Measurements from ENCODE around the gene TFF3. TPM values are rescaled to one million over a fixed set of nuclear protein-coding genes. Genes with fewer than 3 reads are reported as not detected.

Gene TFF3
- total and polyA plus RNA-seq, 10 of the 15 experiments (the other 5 are each of a cell fraction or from before 2014, with no cell fraction given): not detected

DNA sequence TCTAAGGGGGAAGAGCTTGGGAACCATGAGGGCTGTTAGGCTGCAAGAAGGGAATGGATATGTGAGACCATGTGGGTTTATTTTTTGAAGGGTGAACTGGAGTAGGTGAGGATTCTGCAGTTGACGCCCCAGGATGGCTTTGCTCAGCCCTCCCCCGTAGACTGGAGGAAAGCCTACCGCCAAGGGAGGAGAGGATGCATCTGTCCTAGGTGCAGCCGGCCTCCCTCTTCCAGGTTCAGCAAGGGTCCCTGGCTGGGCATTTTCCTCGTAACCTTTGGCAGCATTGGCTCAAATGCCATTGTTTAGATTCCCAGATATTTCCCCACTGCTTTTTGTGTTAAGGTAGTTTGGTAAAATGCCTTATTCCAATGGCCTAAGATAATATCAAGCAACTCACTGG lies 16.6 kb downstream of the TFF3 start:
- BruUV-seq (replicated peaks): no TSS peak
- no peaks in the 10 kb centered on the region for H4K20me1 ChIP-seq (ENCODE audit: control insufficient read depth, insufficient read depth)
- in situ Hi-C loops (cut with MboI): no loop called here
- no peaks in the 10 kb centered on the region for H3K36me3 ChIP-seq (ENCODE audit: control insufficient read depth in 2 of 2, insufficient read depth in 2 of 2, low read length in 1 of 2)
- no peak overlapping the region for H2AFZ ChIP-seq (ENCODE audit: control insufficient read depth, low read depth, low read length)
- no peak overlapping the region for H3K4me3 ChIP-seq
- DNase-seq (ENCODE audit: low read depth, low spot score) (no peak), FAIRE-seq (no peak), ATAC-seq (no peak)
- ChIA-PET POLR2A (interaction anchor here (0.6 kb wide), 1 partner anchor 23 kb away, joined by 3 read pairs; no protein-coding TSS in a partner anchor), CTCF (interaction anchor here (0.7 kb wide), 1 partner anchor 153 kb away, joined by 3 read pairs; no protein-coding TSS in a partner anchor), SMC1A (ENCODE audit: uncharacterized antibody, unreplicated experiment) (interaction anchor here (1.0 kb wide), 1 partner anchor 46 kb away, joined by 3 read pairs; no protein-coding TSS in a partner anchor), RAD21 (ENCODE audit: unreplicated experiment) (interaction anchor here (1.7 kb wide), 1 partner anchor 13 kb away, joined by 5 read pairs; no protein-coding TSS in a partner anchor)
- H3K79me2 ChIP-seq (ENCODE audit: control insufficient read depth, insufficient read depth, low read length): no peaks in the 10 kb centered on the region
- intact Hi-C loops (cut with micrococcal nuclease; ENCODE audit: unreplicated experiment): no loop called here
- no peak overlapping the region for H3K27ac ChIP-seq (ENCODE audit: control insufficient read depth, insufficient read depth)
- no peaks in the 10 kb centered on the region for H3K4me1 ChIP-seq (ENCODE audit: control insufficient read depth, insufficient read depth, low read length)
- 78% methylated on average over 5 of the region's 5 CpGs for WGBS (ENCODE audit: insufficient coverage, insufficient replicate concordance, low lambda C conversion rate, missing lambda C conversion rate)
- no peaks in the 10 kb centered on the region for H3K9me3 ChIP-seq (replicated peaks; ENCODE audit: control insufficient read depth, insufficient read depth, low read length)
- no peak overlapping the region for H3K9ac ChIP-seq (ENCODE audit: control insufficient read depth, insufficient read depth, low read length)
- no peaks in the 10 kb centered on the region; a peak in 1 of 4 replicates for H3K27me3 ChIP-seq (replicated peaks in 1 of 2; ENCODE audit: control insufficient read depth in 2 of 2, insufficient read depth in 2 of 2, low read length in 1 of 2)
- H3K4me2 ChIP-seq (ENCODE audit: control insufficient read depth, insufficient read depth): no peak overlapping the region
- TF ChIP-seq, protein P1, sequence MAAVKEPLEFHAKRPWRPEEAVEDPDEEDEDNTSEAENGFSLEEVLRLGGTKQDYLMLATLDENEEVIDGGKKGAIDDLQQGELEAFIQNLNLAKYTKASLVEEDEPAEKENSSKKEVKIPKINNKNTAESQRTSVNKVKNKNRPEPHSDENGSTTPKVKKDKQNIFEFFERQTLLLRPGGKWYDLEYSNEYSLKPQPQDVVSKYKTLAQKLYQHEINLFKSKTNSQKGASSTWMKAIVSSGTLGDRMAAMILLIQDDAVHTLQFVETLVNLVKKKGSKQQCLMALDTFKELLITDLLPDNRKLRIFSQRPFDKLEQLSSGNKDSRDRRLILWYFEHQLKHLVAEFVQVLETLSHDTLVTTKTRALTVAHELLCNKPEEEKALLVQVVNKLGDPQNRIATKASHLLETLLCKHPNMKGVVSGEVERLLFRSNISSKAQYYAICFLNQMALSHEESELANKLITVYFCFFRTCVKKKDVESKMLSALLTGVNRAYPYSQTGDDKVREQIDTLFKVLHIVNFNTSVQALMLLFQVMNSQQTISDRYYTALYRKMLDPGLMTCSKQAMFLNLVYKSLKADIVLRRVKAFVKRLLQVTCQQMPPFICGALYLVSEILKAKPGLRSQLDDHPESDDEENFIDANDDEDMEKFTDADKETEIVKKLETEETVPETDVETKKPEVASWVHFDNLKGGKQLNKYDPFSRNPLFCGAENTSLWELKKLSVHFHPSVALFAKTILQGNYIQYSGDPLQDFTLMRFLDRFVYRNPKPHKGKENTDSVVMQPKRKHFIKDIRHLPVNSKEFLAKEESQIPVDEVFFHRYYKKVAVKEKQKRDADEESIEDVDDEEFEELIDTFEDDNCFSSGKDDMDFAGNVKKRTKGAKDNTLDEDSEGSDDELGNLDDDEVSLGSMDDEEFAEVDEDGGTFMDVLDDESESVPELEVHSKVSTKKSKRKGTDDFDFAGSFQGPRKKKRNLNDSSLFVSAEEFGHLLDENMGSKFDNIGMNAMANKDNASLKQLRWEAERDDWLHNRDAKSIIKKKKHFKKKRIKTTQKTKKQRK (IDR thresholded peaks at IDR 0.05; ENCODE audit: low read depth, low read length): no peak

DNA sequence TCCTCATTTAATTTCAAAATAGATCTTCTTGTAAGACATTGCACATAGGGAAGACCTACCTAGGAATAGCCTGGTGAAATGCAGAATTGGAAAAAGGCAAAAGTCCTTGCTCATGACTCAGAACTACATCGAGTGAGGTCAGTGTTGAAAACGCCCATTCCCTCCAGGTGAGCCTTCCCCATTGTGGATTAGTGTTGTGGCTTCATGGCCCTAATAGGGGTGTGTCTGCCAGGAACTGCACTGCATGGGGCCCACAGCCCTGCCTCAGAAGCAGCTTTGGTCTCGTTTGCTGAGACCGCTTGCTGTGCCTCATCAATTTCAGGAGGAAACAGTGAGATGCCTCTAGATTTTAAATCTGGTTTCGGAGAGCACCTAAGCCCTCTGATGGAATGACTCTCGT lies 17.0 kb downstream of the TFF3 start:
- DNase-seq (ENCODE audit: low read depth, low spot score) (no peak), ATAC-seq (no peak; the same call in 2 of the 3 replicates), FAIRE-seq (no peak)
- Histone ChIP-seq H3K4me1 (ENCODE audit: control insufficient read depth, insufficient read depth, low read length) (no peaks in the 10 kb centered on the region), H3K9ac (ENCODE audit: control insufficient read depth, insufficient read depth, low read length) (no peak overlapping the region), H3K27ac (ENCODE audit: control insufficient read depth, insufficient read depth) (no peak overlapping the region), H4K20me1 (ENCODE audit: control insufficient read depth, insufficient read depth) (no peaks in the 10 kb centered on the region), H3K27me3 (replicated peaks in 1 of 2; ENCODE audit: control insufficient read depth in 2 of 2, insufficient read depth in 2 of 2, low read length in 1 of 2) (no peaks in the 10 kb centered on the region; a peak in 1 of 4 replicates), H3K79me2 (ENCODE audit: control insufficient read depth, insufficient read depth, low read length) (no peaks in the 10 kb centered on the region), H3K36me3 (ENCODE audit: control insufficient read depth in 2 of 2, insufficient read depth in 2 of 2, low read length in 1 of 2) (no peaks in the 10 kb centered on the region), H3K4me2 (ENCODE audit: control insufficient read depth, insufficient read depth) (no peak overlapping the region), H3K4me3 (no peak overlapping the region), H2AFZ (ENCODE audit: control insufficient read depth, low read depth, low read length) (no peak overlapping the region), H3K9me3 (replicated peaks; ENCODE audit: control insufficient read depth, insufficient read depth, low read length) (no peaks in the 10 kb centered on the region; the same call in 2 of the 3 replicates)
- POLR2A ChIA-PET: interaction anchor here (0.6 kb wide), 1 partner anchor 22 kb away, joined by 3 read pairs; no protein-coding TSS in a partner anchor
- SMC1A ChIA-PET (ENCODE audit: uncharacterized antibody, unreplicated experiment): interaction anchor here (1.0 to 1.6 kb wide), 2 partner anchors 12 to 46 kb away, joined by 3 to 7 read pairs; no protein-coding TSS in a partner anchor
- CTCF ChIA-PET: interaction anchor here (0.7 kb wide), 2 partner anchors 35 to 152 kb away, joined by 3 read pairs; no protein-coding TSS in a partner anchor
- RAD21 ChIA-PET (ENCODE audit: unreplicated experiment): interaction anchor here (1.6 to 1.7 kb wide), 2 partner anchors 13 kb away, joined by 4 to 5 read pairs; no protein-coding TSS in a partner anchor
- 35% methylated on average over 6 of the region's 6 CpGs for WGBS (ENCODE audit: insufficient coverage, insufficient replicate concordance, low lambda C conversion rate, missing lambda C conversion rate)
- no TSS peak for BruUV-seq (replicated peaks)
- intact Hi-C loops (cut with micrococcal nuclease; ENCODE audit: unreplicated experiment) (no loop called here), in situ Hi-C loops (cut with MboI) (no loop called here)
- TF ChIP-seq MTA3 (IDR thresholded peaks at IDR 0.05; ENCODE audit: borderline replicate concordance, low read length) (no peak), SIN3A (IDR thresholded peaks at IDR 0.05; ENCODE audit: low read depth, low read length) (no peak), HDAC6 (IDR thresholded peaks at IDR 0.05; ENCODE audit: unreplicated experiment) (no peak), RB1 (IDR thresholded peaks at IDR 0.05; ENCODE audit: borderline replicate concordance) (no peak)
- TF ChIP-seq, protein P2, sequence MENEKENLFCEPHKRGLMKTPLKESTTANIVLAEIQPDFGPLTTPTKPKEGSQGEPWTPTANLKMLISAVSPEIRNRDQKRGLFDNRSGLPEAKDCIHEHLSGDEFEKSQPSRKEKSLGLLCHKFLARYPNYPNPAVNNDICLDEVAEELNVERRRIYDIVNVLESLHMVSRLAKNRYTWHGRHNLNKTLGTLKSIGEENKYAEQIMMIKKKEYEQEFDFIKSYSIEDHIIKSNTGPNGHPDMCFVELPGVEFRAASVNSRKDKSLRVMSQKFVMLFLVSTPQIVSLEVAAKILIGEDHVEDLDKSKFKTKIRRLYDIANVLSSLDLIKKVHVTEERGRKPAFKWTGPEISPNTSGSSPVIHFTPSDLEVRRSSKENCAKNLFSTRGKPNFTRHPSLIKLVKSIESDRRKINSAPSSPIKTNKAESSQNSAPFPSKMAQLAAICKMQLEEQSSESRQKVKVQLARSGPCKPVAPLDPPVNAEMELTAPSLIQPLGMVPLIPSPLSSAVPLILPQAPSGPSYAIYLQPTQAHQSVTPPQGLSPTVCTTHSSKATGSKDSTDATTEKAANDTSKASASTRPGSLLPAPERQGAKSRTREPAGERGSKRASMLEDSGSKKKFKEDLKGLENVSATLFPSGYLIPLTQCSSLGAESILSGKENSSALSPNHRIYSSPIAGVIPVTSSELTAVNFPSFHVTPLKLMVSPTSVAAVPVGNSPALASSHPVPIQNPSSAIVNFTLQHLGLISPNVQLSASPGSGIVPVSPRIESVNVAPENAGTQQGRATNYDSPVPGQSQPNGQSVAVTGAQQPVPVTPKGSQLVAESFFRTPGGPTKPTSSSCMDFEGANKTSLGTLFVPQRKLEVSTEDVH (IDR thresholded peaks at IDR 0.05; ENCODE audit: low read depth, partially characterized antibody): no peak
- TF ChIP-seq, protein P3, sequence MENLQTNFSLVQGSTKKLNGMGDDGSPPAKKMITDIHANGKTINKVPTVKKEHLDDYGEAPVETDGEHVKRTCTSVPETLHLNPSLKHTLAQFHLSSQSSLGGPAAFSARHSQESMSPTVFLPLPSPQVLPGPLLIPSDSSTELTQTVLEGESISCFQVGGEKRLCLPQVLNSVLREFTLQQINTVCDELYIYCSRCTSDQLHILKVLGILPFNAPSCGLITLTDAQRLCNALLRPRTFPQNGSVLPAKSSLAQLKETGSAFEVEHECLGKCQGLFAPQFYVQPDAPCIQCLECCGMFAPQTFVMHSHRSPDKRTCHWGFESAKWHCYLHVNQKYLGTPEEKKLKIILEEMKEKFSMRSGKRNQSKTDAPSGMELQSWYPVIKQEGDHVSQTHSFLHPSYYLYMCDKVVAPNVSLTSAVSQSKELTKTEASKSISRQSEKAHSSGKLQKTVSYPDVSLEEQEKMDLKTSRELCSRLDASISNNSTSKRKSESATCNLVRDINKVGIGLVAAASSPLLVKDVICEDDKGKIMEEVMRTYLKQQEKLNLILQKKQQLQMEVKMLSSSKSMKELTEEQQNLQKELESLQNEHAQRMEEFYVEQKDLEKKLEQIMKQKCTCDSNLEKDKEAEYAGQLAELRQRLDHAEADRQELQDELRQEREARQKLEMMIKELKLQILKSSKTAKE (IDR thresholded peaks at IDR 0.05; ENCODE audit: low read depth, poor library complexity, severe bottlenecking): no peak

Data from GM12878 (cell line).